Measurements from ENCODE around the gene RHBDF2. TPM values are rescaled to one million over a fixed set of nuclear protein-coding genes. Genes with fewer than 3 reads are reported as not detected.

RHBDF2 gene
- 122 TPM for total RNA-seq (2013)
- polyA plus RNA-seq (100 to 1,000 TPM in 1 of 3 donors, 10 to 100 TPM in 2; 36.9 to 124 (median 68.6) TPM), polyA minus RNA-seq (208 and 274 TPM in 2 replicates), total RNA-seq (40.0 to 177 (median 72.3) reads per million in 11 experiments)

- no peak for TF ChIP-seq CTCF (IDR thresholded peaks at IDR 0.05)
Observed at GRCh38 chr17:76501018-76501826, at the start of gene RHBDF2. TSS of gene RHBDF2 (minus strand) at chr17:76501423. CDS start at chr17:76481524, 19,899 bp downstream.

GRCh38 chr17:76549539-76549938, 48.3 kb upstream of the RHBDF2 start:
- Histone ChIP-seq H3K4me2 (replicated peaks; ENCODE audit: extremely low read depth, low read length, poor library complexity, severe bottlenecking) (no peak overlapping the region), H3K9ac (ENCODE audit: insufficient read depth, low read length, poor library complexity, severe bottlenecking) (no peak overlapping the region), H4K20me1 (ENCODE audit: insufficient read depth, low read length) (no peaks in the 10 kb centered on the region), H2AFZ (ENCODE audit: insufficient read depth, low read depth, low read length, poor library complexity, severe bottlenecking) (no peak overlapping the region), H3K9me3 (replicated peaks in 1 of 2; ENCODE audit: control insufficient read depth in 1 of 2, insufficient read depth in 1 of 2, low read length in 2 of 2) (no peaks in the 10 kb centered on the region), H3K79me2 (ENCODE audit: insufficient read depth, low read length) (no peaks in the 10 kb centered on the region), H3K27ac (ENCODE audit: low read depth in 1 of 2, low read length in 2 of 2) (no peak overlapping the region), H3K27me3 (ENCODE audit: control insufficient read depth in 2 of 2, insufficient read depth in 2 of 2, low read length in 2 of 2) (peaks cover 0 to 10% of the 10 kb centered on the region in 2 donors), H3K36me3 (replicated peaks in 1 of 2; ENCODE audit: control insufficient read depth in 1 of 2, insufficient read depth in 2 of 2, low read length in 2 of 2) (no peaks in the 10 kb centered on the region), H3K4me3 (replicated peaks in 1 of 3; ENCODE audit: low read depth in 2 of 3, low read length in 3 of 3) (no peak overlapping the region), H3K4me1 (ENCODE audit: control insufficient read depth in 1 of 2, insufficient read depth in 2 of 2, low read length in 2 of 2) (peaks cover 18 to 23% of the 10 kb centered on the region in 2 donors)
- peaks cover 0 to 2% (median 0%) of the 10 kb centered on the region in 7 donors for H3K9me3 Mint-ChIP-seq
- no peak for TF ChIP-seq CTCF (IDR thresholded peaks at IDR 0.05)
- no peak for DNase-seq
- H3K4me1 Mint-ChIP-seq = peaks cover 25% of the 10 kb centered on the region
- intact Hi-C loops (cut with micrococcal nuclease) = no loop called here
- no peak overlapping the region for H3K27ac Mint-ChIP-seq
- WGBS (ENCODE audit: insufficient coverage) = no CpG with 5 or more reads among the region's 7 CpGs
- no peak overlapping the region for H3K4me3 Mint-ChIP-seq
- H3K27me3 Mint-ChIP-seq (ENCODE audit: low read depth in 3 of 3) = peaks cover 8 to 12% (median 9%) of the 10 kb centered on the region in 3 donors
- H3K36me3 Mint-ChIP-seq = peaks cover 0 to 2% of the 10 kb centered on the region in 2 donors

More at GRCh38 chr17:76501018-76501826, at the start of gene RHBDF2:
- peaks cover 75% of the 10 kb centered on the region for H3K4me1 Mint-ChIP-seq
- DNase-seq = peak; percentile 91 to 96 (median 94)
- H3K9me3 ChIP-seq (replicated peaks in 1 of 2; ENCODE audit: control insufficient read depth in 1 of 2, insufficient read depth in 1 of 2, low read length in 2 of 2) = no peaks in the 10 kb centered on the region
- under 1% methylated on average over 72 of the region's 72 CpGs for WGBS (ENCODE audit: insufficient coverage)
- H3K27ac ChIP-seq (ENCODE audit: low read depth in 1 of 2, low read length in 2 of 2) = peak within 1 kb of the TSS; percentile 91 to 97
- no peaks in the 10 kb centered on the region for H3K9me3 Mint-ChIP-seq
- H3K4me3 ChIP-seq (replicated peaks in 1 of 3; ENCODE audit: low read depth in 2 of 3, low read length in 3 of 3) = peak within 1 kb of the TSS; percentile 80 to 99 (median 97)
- peaks cover 50% of the 10 kb centered on the region for H3K79me2 ChIP-seq (ENCODE audit: insufficient read depth, low read length)
- H3K27me3 Mint-ChIP-seq (ENCODE audit: low read depth in 3 of 3) = peaks cover 0 to 3% (median 0%) of the 10 kb centered on the region in 3 donors
- H3K9ac ChIP-seq (ENCODE audit: insufficient read depth, low read length, poor library complexity, severe bottlenecking) = peak within 1 kb of the TSS; percentile 99
- H3K4me3 Mint-ChIP-seq = peak within 1 kb of the TSS; percentile 88 to 95
- intact Hi-C loops (cut with micrococcal nuclease) = loop anchor here (1.0 to 10.0 kb wide), 3 partner anchors 8 to 214 kb away; partner anchors contain the start of genes MXRA7 (in 1 of the 2) and SPHK1 (in 1 of the 2)
- H3K36me3 Mint-ChIP-seq = peaks cover 33% of the 10 kb centered on the region in 2 donors
- no peaks in the 10 kb centered on the region for H3K27me3 ChIP-seq (ENCODE audit: control insufficient read depth in 2 of 2, insufficient read depth in 2 of 2, low read length in 2 of 2)
- H3K4me2 ChIP-seq (replicated peaks; ENCODE audit: extremely low read depth, low read length, poor library complexity, severe bottlenecking) = peak within 1 kb of the TSS; percentile 100
- peak within 1 kb of the TSS; percentile 95 to 99 (median 98) for H3K27ac Mint-ChIP-seq
- H2AFZ ChIP-seq (ENCODE audit: insufficient read depth, low read depth, low read length, poor library complexity, severe bottlenecking) = peak within 1 kb of the TSS; percentile 42
- H3K36me3 ChIP-seq (replicated peaks in 1 of 2; ENCODE audit: control insufficient read depth in 1 of 2, insufficient read depth in 2 of 2, low read length in 2 of 2) = peaks cover 6 to 21% of the 10 kb centered on the region in 2 donors
- H3K4me1 ChIP-seq (ENCODE audit: control insufficient read depth in 1 of 2, insufficient read depth in 2 of 2, low read length in 2 of 2) = peaks cover 72 to 81% of the 10 kb centered on the region in 2 donors
- no peaks in the 10 kb centered on the region for H4K20me1 ChIP-seq (ENCODE audit: insufficient read depth, low read length)
